HepG2 (cell line): ENCODE results near the gene SNX4. TPM values are rescaled to one million over a fixed set of nuclear protein-coding genes. Genes with fewer than 3 reads are reported as not detected.
A peak's percentile ranks its signal among the peaks of the same experiment; 100 is the strongest.

ENCODE experiments used
- ATAC-seq: fragments of 200-7000 bp; cut with Tn5 transposase; 3 replicates; pipeline ENCODE4 v1.9.1; 2020; ENCODE audit warnings: mild to moderate bottlenecking, moderate library complexity
- BruUV-seq: library from RNA; stranded (reverse); fragments of 400-500 nt; replicated peaks from 2 replicates; lab custom pipeline; 2021; lab: Mats Ljungman, UMichigan
- CTCF ChIA-PET: fragments of 300-600 bp; formaldehyde crosslinking; extraction: SDS; loops from one replicate; lab custom pipeline; 2021; ENCODE audit warnings: low total read pairs, inconsistent platforms, low intra/inter-chr PET ratio; lab: Yijun Ruan, JAX
- POLR2A ChIA-PET: fragments of 350-600 bp; sonication (Branson Sonifier 250); formaldehyde crosslinking; loops from one replicate; lab custom pipeline; 2020; ENCODE audit warnings: antibody characterized with exemption, inconsistent platforms; lab: Yijun Ruan, JAX
- DNase-seq: peaks from one replicate; pipeline ENCODE4 v3.0.0-alpha.2; 2015; ENCODE audit warnings: low spot score
- FAIRE-seq: peaks from 3 replicates; lab custom pipeline; 2011; peaks lifted over from hg19 to GRCh38; lab: Jason Lieb, UNC
- H2AFZ ChIP-seq: one replicate; pipeline ENCODE4 v1.6.1; 2011; ENCODE audit warnings: low read length, inconsistent platforms
- H3K27ac ChIP-seq: fragments of 300-600 bp; 3 replicates; pipeline ENCODE4 v1.8.0; 2011; ENCODE audit warnings: mixed run types, mild to moderate bottlenecking, mixed read lengths, low read length, inconsistent platforms; ENCODE audit not compliant: insufficient read depth; ENCODE audit errors: extremely low read length
- H3K27me3 ChIP-seq, 2 experiments: fragments of 200-600 bp in 1 of 2; 2 replicates in 1 of 2; 3 replicates in 1 of 2; pipeline versions ENCODE4 v1.6.0 to v1.8.0; 2011; ENCODE audit warnings: low read length in 2 of 2, mild to moderate bottlenecking in 2 of 2, moderate library complexity in 2 of 2, inconsistent platforms in 1 of 2; ENCODE audit not compliant: insufficient read depth in 2 of 2, control insufficient read depth in 1 of 2
- H3K36me3 ChIP-seq, 2 experiments: fragments of 200-600 bp in 1 of 2; replicated peaks in 1 of 2; 2 replicates in 1 of 2; 3 replicates in 1 of 2; pipeline versions ENCODE4 v1.5.1 to v1.8.0; 2011; ENCODE audit warnings: low read length in 2 of 2, inconsistent platforms in 1 of 2; ENCODE audit not compliant: insufficient read depth in 2 of 2, control insufficient read depth in 1 of 2
- H3K4me1 ChIP-seq: 2 replicates; pipeline ENCODE4 v1.5.1; 2012; ENCODE audit warnings: low read length, inconsistent platforms; ENCODE audit not compliant: insufficient read depth
- H3K4me2 ChIP-seq: 2 replicates; pipeline ENCODE4 v1.6.0; 2011; ENCODE audit warnings: low read depth, low read length, inconsistent platforms
- H3K4me3 ChIP-seq, 3 experiments: fragments of 200-600 bp in 1 of 3; sonication (generic), shearing (Covaris generic) in 1 of 3; replicated peaks in 1 of 3; 2 replicates each; pipeline ENCODE4 v1.5.1; 2011 to 2016; ENCODE audit warnings: low read length in 3 of 3, inconsistent platforms in 2 of 3, low read depth in 2 of 3, mild to moderate bottlenecking in 2 of 3, control low read depth in 1 of 3, mixed read lengths in 1 of 3; ENCODE audit not compliant: insufficient read depth in 1 of 3
- H3K79me2 ChIP-seq: one replicate; pipeline ENCODE4 v1.6.1; 2011; ENCODE audit warnings: low read length, inconsistent platforms; ENCODE audit not compliant: insufficient read depth
- H3K9ac ChIP-seq: 2 replicates; pipeline ENCODE4 v1.6.0; 2011; ENCODE audit warnings: mild to moderate bottlenecking, low read depth, low read length, inconsistent platforms; ENCODE audit not compliant: insufficient read depth
- H3K9me3 ChIP-seq: 2 replicates; pipeline ENCODE4 v1.5.1; 2012; ENCODE audit warnings: mild to moderate bottlenecking, low read length
- H4K20me1 ChIP-seq: 2 replicates; pipeline ENCODE4 v1.6.0; 2011; ENCODE audit warnings: inconsistent platforms, mild to moderate bottlenecking, low read length, moderate library complexity; ENCODE audit not compliant: insufficient read depth
- FOXP1 ChIP-seq, 2 experiments: fragments of 450-650 bp in 1 of 2; IDR thresholded peaks; 2 replicates each; pipeline ENCODE4 v1.6.1; 2017 to 2018; ENCODE audit warnings: antibody characterized with exemption in 1 of 2
- GZF1 ChIP-seq: sonication (generic); formaldehyde crosslinking; IDR thresholded peaks from 2 replicates; pipeline ENCODE4 v1.5.1; 2020; ENCODE audit warnings: mild to moderate bottlenecking, missing genetic modification reagents
- PHF8 ChIP-seq: sonication (generic); formaldehyde crosslinking; IDR thresholded peaks from 2 replicates; pipeline ENCODE4 v1.5.0; 2020; ENCODE audit warnings: missing genetic modification reagents
- ZBTB43 ChIP-seq: sonication (generic); formaldehyde crosslinking; conservative IDR thresholded peaks from 2 replicates; pipeline ENCODE4 v1.4.0; 2020; ENCODE audit warnings: missing genetic modification reagents
- ZBTB7B ChIP-seq: sonication (generic); formaldehyde crosslinking; IDR thresholded peaks from 2 replicates; pipeline ENCODE4 v1.4.0; 2020; ENCODE audit warnings: missing genetic modification reagents
- ZFP37 ChIP-seq: sonication (generic); formaldehyde crosslinking; IDR thresholded peaks from 2 replicates; pipeline ENCODE4 v1.4.0; 2020; ENCODE audit warnings: missing genetic modification reagents, borderline replicate concordance
- ZNF451 ChIP-seq: sonication (generic); formaldehyde crosslinking; IDR thresholded peaks from 2 replicates; pipeline ENCODE4 v1.5.0; 2020; ENCODE audit warnings: mild to moderate bottlenecking, missing genetic modification reagents
- WGBS: methylation state at CpG from one replicate; pipeline ENCODE4 v1.1.6; 2017; ENCODE audit warnings: low lambda C conversion rate; 5-methylcytosine and 5-hydroxymethylcytosine counted together
- in situ Hi-C: cut with HindIII; loops from 2 replicates; pipeline ENCODE4 v1.10.0; 2017; ENCODE audit warnings: low pct_unique_long_range_greater_than_20kb; ENCODE audit not compliant: extremely low pct_ligation_motif_present
- intact Hi-C: fragments of 100-400 bp; cut with micrococcal nuclease; formaldehyde crosslinking; loops from one replicate; pipeline ENCODE4 v1.10.0; 2022; ENCODE audit not compliant: unreplicated experiment
- polyA plus RNA-seq, 8 experiments: library from polyadenylated mRNA; depleted of rRNA in 3 of 8; stranded (reverse) in 7 of 8; unstranded in 1 of 8; fragments of >200 nt; fragmentation: Illumina TruSeq in 4 of 8; extraction: Trizol in 4 of 8; gene quantifications; 2 replicates each; pipeline versions ENCODE4 v1.2.1 to v1.2.3, GENCODE V29; 2011 to 2016; ENCODE audit warnings: low read depth in 4 of 8, missing spikeins in 1 of 8, mixed read lengths in 1 of 8; ENCODE audit not compliant: insufficient read depth in 1 of 8
- total RNA-seq, 5 experiments: library from RNA; depleted of rRNA; stranded (reverse); fragments of >200 nt; fragmentation: Illumina TruSeq; extraction: Trizol; gene quantifications; 2 replicates each; pipeline ENCODE4 v1.2.3, GENCODE V29; 2016; ENCODE audit warnings: low read depth in 1 of 5
- TF ChIP-seq, protein P1 (sequence below): IDR thresholded peaks from 2 replicates; pipeline ENCODE4 v1.6.1; 2016; ENCODE audit warnings: mild to moderate bottlenecking
- TF ChIP-seq, protein P2 (sequence below): sonication (generic); formaldehyde crosslinking; IDR thresholded peaks from 2 replicates; pipeline ENCODE4 v1.5.0; 2020; ENCODE audit warnings: mild to moderate bottlenecking, missing genetic modification reagents

The SNX4 gene
- total and polyA plus RNA-seq, 2 of the 13 experiments (the other 11 are each of a cell fraction or from before 2014, with no cell fraction given), result 18.1 to 73.6 TPM

DNA sequence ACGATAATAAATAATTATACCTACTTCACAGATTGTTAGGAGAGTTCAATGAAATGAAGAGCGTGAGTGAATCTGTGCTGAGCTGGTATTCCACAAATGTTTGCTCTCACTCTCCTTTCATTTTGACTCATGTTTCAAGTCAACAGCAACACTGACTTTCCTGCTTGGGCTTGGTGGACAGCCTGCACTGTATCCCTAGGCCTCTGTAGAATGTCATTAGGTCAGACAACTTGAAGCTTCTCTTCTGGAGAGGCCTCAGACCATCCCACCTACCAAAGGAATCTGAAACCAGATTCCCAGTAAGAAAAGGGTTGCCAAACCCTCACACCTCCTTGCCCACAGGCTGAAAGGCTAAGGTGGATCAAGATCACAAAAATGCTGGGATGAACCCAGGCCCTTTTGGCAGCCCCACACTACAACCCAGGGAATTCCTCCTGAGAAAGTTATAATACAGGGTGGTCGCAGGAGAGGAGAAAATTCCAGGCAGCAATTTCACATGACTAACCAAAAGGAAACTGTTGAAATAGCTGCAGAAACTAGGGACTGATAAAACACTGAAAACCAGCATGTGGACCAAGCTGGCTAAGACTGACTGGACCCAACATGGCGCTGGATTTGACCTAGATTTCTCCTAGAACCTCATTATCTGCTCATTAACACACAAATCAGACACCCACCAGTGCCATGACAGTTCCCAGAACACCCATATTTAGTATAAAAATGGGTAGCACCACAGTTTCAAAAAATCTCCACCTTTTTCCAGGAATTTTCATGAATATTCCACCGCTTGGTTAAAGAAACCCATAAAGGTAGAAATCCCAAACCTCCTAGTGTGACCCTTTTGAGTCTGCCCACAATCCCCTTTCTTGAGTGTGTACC is 87.9 kb downstream of the SNX4 start (continued):
- TF ChIP-seq, protein P1, sequence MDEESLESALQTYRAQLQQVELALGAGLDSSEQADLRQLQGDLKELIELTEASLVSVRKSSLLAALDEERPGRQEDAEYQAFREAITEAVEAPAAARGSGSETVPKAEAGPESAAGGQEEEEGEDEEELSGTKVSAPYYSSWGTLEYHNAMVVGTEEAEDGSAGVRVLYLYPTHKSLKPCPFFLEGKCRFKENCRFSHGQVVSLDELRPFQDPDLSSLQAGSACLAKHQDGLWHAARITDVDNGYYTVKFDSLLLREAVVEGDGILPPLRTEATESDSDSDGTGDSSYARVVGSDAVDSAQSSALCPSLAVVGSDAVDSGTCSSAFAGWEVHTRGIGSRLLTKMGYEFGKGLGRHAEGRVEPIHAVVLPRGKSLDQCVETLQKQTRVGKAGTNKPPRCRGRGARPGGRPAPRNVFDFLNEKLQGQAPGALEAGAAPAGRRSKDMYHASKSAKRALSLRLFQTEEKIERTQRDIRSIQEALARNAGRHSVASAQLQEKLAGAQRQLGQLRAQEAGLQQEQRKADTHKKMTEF, result no peak
- no peak for TF ChIP-seq ZBTB7B
- TF ChIP-seq, protein P2, sequence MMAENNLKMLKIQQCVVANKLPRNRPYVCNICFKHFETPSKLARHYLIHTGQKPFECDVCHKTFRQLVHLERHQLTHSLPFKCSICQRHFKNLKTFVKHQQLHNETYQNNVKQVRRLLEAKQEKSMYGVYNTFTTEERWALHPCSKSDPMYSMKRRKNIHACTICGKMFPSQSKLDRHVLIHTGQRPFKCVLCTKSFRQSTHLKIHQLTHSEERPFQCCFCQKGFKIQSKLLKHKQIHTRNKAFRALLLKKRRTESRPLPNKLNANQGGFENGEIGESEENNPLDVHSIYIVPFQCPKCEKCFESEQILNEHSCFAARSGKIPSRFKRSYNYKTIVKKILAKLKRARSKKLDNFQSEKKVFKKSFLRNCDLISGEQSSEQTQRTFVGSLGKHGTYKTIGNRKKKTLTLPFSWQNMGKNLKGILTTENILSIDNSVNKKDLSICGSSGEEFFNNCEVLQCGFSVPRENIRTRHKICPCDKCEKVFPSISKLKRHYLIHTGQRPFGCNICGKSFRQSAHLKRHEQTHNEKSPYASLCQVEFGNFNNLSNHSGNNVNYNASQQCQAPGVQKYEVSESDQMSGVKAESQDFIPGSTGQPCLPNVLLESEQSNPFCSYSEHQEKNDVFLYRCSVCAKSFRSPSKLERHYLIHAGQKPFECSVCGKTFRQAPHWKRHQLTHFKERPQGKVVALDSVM (CRISPR knock-in tag), result no peak

- Histone ChIP-seq H3K4me3 (no peak overlapping the region), H3K27ac (no peak overlapping the region), H3K4me2 (0 out of 2 replicates have a peak overlapping the region, but pooled peaks have one; percentile 10), H3K9ac (no peak overlapping the region), H3K4me1 (peaks cover 18% of the 10 kb centered on the region), H4K20me1 (no peaks in the 10 kb centered on the region), H3K9me3 (no peaks in the 10 kb centered on the region), H3K79me2 (no peaks in the 10 kb centered on the region), H2AFZ (no peak overlapping the region), H3K27me3 (no peaks in the 10 kb centered on the region; a peak in 1 of 5 replicates), H3K36me3 (no peaks in the 10 kb centered on the region)
- TF ChIP-seq FOXP1 (IDR thresholded peaks at IDR 0.05) (no peak), FOXP1 (CRISPR knock-in tag; IDR thresholded peaks at IDR 0.05) (no peak), ZFP37 (CRISPR knock-in tag) (no peak), ZBTB43 (CRISPR knock-in tag) (no peak), GZF1 (no peak), ZNF451 (no peak), PHF8 (no peak)
- no peak for ATAC-seq
- WGBS, result 82% methylated on average over 2 of the region's 2 CpGs
- in situ Hi-C loops (loop anchor here (25.0 kb wide), 1 partner anchor 444 kb away; no protein-coding TSS in a partner anchor), intact Hi-C loops (no loop called here)
- ChIA-PET POLR2A (interaction anchor here (1.4 kb wide), 1 partner anchor 89 kb away, joined by 4 read pairs; the partner anchor contains the start of gene SNX4), CTCF (no interaction called here)
- DNase-seq, result no peak
- BruUV-seq, result no TSS peak
- FAIRE-seq, result no peak
These were observed 88.6 kb downstream of the SNX4 start for GRCh38 chr3:125431391-125431790.
